Loucy (cell line): ENCODE results near the gene LMBR1.

Source experiments
- H2AFZ ChIP-seq: fragments of 200-600 bp; sonication (generic); 2 replicates; pipeline ENCODE4 v1.6.0; 2016; ENCODE audit warnings: antibody characterized with exemption, mild to moderate bottlenecking, low read length, moderate library complexity
- H3F3A ChIP-seq: fragments of 200-600 bp; 2 replicates; pipeline ENCODE4 v1.6.0; 2016; ENCODE audit warnings: antibody characterized with exemption, low read depth, mild to moderate bottlenecking
- H3K27me3 ChIP-seq: fragments of 200-600 bp; sonication (generic); 2 replicates; pipeline ENCODE4 v1.6.1; 2014; ENCODE audit warnings: low read length, mild to moderate bottlenecking; ENCODE audit not compliant: insufficient read depth, poor library complexity, severe bottlenecking
- H3K36me3 ChIP-seq: fragments of 200-600 bp; sonication (generic); 2 replicates; pipeline ENCODE4 v1.6.1; 2016; ENCODE audit warnings: low read length; ENCODE audit not compliant: insufficient read depth
- H3K4me1 ChIP-seq: fragments of 200-600 bp; sonication (generic); 2 replicates; pipeline ENCODE4 v1.5.1; 2014; ENCODE audit warnings: low read length, mild to moderate bottlenecking; ENCODE audit not compliant: insufficient read depth, poor library complexity, severe bottlenecking
- H3K4me2 ChIP-seq: fragments of 200-600 bp; sonication (generic); 2 replicates; pipeline ENCODE4 v1.6.0; 2014; ENCODE audit warnings: antibody characterized with exemption, low read length, low read depth, mild to moderate bottlenecking; ENCODE audit not compliant: poor library complexity, severe bottlenecking
- H3K4me3 ChIP-seq: fragments of 200-600 bp; sonication (generic); 2 replicates; pipeline ENCODE4 v1.5.1; 2014; ENCODE audit warnings: low read length, mild to moderate bottlenecking, mixed read lengths; ENCODE audit not compliant: poor library complexity, severe bottlenecking
- H3K79me2 ChIP-seq: fragments of 200-600 bp; sonication (generic); 2 replicates; pipeline ENCODE4 v1.6.1; 2014; ENCODE audit warnings: low read length; ENCODE audit not compliant: insufficient read depth
- H3K9ac ChIP-seq: fragments of 200-600 bp; sonication (generic); 2 replicates; pipeline ENCODE4 v1.6.0; 2014; ENCODE audit warnings: mild to moderate bottlenecking, low read depth, low read length, moderate library complexity; ENCODE audit not compliant: poor library complexity, severe bottlenecking
- H3K9me2 ChIP-seq: fragments of 200-600 bp; sonication (generic); replicated peaks from 2 replicates; pipeline ENCODE4 v1.6.1; 2016; ENCODE audit warnings: low read depth, low read length, mixed read lengths
- H3K9me3 ChIP-seq: fragments of 200-600 bp; sonication (generic); 2 replicates; pipeline ENCODE4 v1.6.1; 2014; ENCODE audit warnings: mild to moderate bottlenecking, antibody characterized with exemption, low read length, low read depth; ENCODE audit not compliant: insufficient read depth
- H4K20me1 ChIP-seq: fragments of 200-600 bp; sonication (generic); 2 replicates; pipeline ENCODE4 v1.6.0; 2014; ENCODE audit warnings: antibody characterized with exemption, low read length, mild to moderate bottlenecking; ENCODE audit not compliant: insufficient read depth, poor library complexity, severe bottlenecking
- EZH2phosphoT487 ChIP-seq: fragments of 200-600 bp; IDR thresholded peaks from 2 replicates; pipeline ENCODE4 v1.6.1; 2018; ENCODE audit warnings: antibody characterized with exemption, mild to moderate bottlenecking, moderate library complexity, borderline replicate concordance
- TF ChIP-seq, protein P1 (sequence below): fragments of 200-600 bp; sonication (generic); conservative IDR thresholded peaks from 2 replicates; pipeline ENCODE4 v1.5.1; 2014; ENCODE audit warnings: mild to moderate bottlenecking, antibody characterized with exemption, low read length

Gene LMBR1

DNA sequence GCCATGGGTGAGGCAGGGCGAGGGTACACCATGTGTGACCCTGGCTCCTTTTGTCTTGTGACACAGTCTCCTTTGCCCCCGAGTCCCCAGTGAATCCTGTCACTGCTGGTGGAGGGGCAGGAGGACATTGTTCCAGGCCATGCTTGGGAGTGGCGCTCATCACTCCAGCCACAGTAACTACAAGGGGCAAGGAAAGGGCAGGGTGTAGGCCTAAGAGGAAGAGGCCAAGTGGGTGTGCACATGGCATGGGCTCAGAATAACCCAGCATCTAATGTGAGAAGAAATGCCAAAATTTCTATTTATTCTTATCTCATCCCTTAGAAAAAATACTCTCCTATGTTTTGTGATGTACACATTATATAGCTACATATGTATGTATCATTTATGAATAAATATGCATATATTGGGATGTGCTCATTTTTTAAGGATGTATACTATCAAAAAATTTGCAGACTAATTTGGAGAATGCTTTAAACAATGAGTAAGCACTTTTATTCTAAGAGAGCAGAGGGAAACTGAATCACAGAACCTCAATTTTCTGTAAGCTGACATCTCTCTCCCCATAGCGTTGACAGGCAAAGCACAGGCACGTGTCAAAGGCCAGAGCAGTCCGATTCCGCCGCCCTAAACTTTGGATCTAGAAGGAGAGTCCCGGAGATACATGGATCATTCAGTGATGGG, 215.5 kb downstream of the LMBR1 start:
- H3F3A ChIP-seq: no peaks in the 10 kb centered on the region
- no peak overlapping the region for H3K9ac ChIP-seq
- H3K27me3 ChIP-seq: no peaks in the 10 kb centered on the region
- H3K4me3 ChIP-seq: no peak overlapping the region
- H3K4me1 ChIP-seq: no peaks in the 10 kb centered on the region
- TF ChIP-seq, protein P1, sequence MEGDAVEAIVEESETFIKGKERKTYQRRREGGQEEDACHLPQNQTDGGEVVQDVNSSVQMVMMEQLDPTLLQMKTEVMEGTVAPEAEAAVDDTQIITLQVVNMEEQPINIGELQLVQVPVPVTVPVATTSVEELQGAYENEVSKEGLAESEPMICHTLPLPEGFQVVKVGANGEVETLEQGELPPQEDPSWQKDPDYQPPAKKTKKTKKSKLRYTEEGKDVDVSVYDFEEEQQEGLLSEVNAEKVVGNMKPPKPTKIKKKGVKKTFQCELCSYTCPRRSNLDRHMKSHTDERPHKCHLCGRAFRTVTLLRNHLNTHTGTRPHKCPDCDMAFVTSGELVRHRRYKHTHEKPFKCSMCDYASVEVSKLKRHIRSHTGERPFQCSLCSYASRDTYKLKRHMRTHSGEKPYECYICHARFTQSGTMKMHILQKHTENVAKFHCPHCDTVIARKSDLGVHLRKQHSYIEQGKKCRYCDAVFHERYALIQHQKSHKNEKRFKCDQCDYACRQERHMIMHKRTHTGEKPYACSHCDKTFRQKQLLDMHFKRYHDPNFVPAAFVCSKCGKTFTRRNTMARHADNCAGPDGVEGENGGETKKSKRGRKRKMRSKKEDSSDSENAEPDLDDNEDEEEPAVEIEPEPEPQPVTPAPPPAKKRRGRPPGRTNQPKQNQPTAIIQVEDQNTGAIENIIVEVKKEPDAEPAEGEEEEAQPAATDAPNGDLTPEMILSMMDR: no peak
- no peak for TF ChIP-seq EZH2phosphoT487
- no peaks in the 10 kb centered on the region for H3K9me2 ChIP-seq
- no peaks in the 10 kb centered on the region for H3K9me3 ChIP-seq
- no peak overlapping the region for H2AFZ ChIP-seq
- H3K4me2 ChIP-seq: no peak overlapping the region
- H3K36me3 ChIP-seq: peaks cover 33% of the 10 kb centered on the region; the same call in 1 of the 2 replicates
- H4K20me1 ChIP-seq: no peaks in the 10 kb centered on the region
- H3K79me2 ChIP-seq: no peaks in the 10 kb centered on the region

DNA sequence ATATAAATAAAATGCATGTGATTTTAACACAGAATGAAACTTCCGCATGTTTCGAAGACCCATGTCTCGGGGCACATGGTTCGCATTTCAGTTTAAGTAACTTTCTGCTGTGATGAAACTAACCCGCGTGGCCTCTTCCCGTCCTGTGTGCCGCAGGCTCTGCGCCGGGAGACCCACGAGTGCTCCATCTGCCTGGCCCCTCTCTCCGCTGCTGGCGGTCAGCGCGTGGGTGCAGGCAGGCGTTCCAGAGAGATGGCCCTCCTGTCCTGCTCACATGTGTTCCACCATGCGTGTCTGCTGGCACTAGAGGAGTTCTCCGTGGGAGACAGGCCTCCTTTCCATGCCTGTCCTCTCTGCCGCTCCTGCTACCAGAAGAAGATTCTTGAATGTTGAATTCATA, 216.7 kb downstream of the LMBR1 start:
- Histone ChIP-seq H3K9ac (no peak overlapping the region), H3K4me3 (no peak overlapping the region), H3K79me2 (no peaks in the 10 kb centered on the region), H3K4me2 (no peak overlapping the region), H3K36me3 (peaks cover 23% of the 10 kb centered on the region; the same call in 1 of the 2 replicates), H3F3A (no peaks in the 10 kb centered on the region), H3K27me3 (no peaks in the 10 kb centered on the region), H3K4me1 (no peaks in the 10 kb centered on the region), H3K9me2 (no peaks in the 10 kb centered on the region), H3K9me3 (no peaks in the 10 kb centered on the region), H2AFZ (no peak overlapping the region), H4K20me1 (no peaks in the 10 kb centered on the region)
- TF ChIP-seq, protein P1: no peak
- TF ChIP-seq EZH2phosphoT487: no peak

DNA sequence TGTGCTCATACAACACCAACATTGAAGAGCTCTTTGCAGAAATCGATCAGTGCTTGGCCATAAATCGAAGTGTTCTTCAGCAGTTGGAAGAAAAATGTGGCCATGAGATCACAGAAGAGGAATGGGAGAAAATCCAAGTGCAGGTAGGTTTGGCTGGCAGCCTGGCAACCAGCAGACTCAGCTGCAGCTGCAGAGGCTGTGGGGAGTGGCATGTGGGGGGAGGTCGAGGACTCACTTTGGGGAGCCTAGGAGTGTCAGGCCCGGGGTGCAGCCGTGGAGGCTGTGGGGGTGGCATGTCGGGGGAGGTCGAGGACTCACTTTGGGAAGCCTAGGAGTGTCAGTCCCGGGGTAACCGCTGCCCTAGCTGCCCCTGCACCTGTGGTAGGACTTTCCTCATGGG, 217.3 kb downstream of the LMBR1 start:
- no peaks in the 10 kb centered on the region for H3K9me2 ChIP-seq
- peaks cover 23% of the 10 kb centered on the region; the same call in 1 of the 2 replicates for H3K36me3 ChIP-seq
- no peaks in the 10 kb centered on the region for H3F3A ChIP-seq
- H4K20me1 ChIP-seq: no peaks in the 10 kb centered on the region
- no peaks in the 10 kb centered on the region for H3K79me2 ChIP-seq
- TF ChIP-seq, protein P1: no peak
- TF ChIP-seq EZH2phosphoT487: no peak
- H2AFZ ChIP-seq: no peak overlapping the region
- no peak overlapping the region for H3K4me2 ChIP-seq
- H3K27me3 ChIP-seq: no peaks in the 10 kb centered on the region
- no peaks in the 10 kb centered on the region for H3K4me1 ChIP-seq
- no peaks in the 10 kb centered on the region for H3K9me3 ChIP-seq
- no peak overlapping the region for H3K9ac ChIP-seq
- H3K4me3 ChIP-seq: no peak overlapping the region
